A172 (cell line): Measurements from ENCODE around the gene MISP3. TPM values are rescaled to one million over a fixed set of nuclear protein-coding genes. Genes with fewer than 3 reads are reported as not detected.

Experiments
- DNase-seq: peaks from one replicate; pipeline ENCODE4 v3.0.0-alpha.2; 2015; ENCODE audit warnings: low spot score
- total RNA-seq: library from RNA; depleted of rRNA; stranded (reverse); fragments of >200 nt; shearing (Covaris generic); gene quantifications from 2 replicates; pipeline ENCODE4 v1.2.3, GENCODE V29; 2014; rRNA removed

Gene MISP3
- total RNA-seq, 1 experiment from 2014 or later = 0.43 TPM

GRCh38 chr19:14122924-14123323 is 50.3 kb downstream of the MISP3 start:
- no peak for DNase-seq

Other genes with a start within 250 kb of the MISP3 start
- not detected in 2 replicates for gene NANOS3, start 195.7 kb upstream of the MISP3 start, total RNA-seq
- gene BRME1, start 166.7 kb upstream of the MISP3 start, total RNA-seq = 0.48 and 3.0 TPM in 2 replicates
- 29.7 and 30.8 TPM in 2 replicates for gene CC2D1A, start 166.6 kb upstream of the MISP3 start, total RNA-seq
- gene PODNL1, start 134.4 kb upstream of the MISP3 start, total RNA-seq = 1.1 and 2.7 TPM in 2 replicates
- 41.3 and 41.6 TPM in 2 replicates for gene DCAF15, start 120.3 kb upstream of the MISP3 start, total RNA-seq
- gene RFX1, start 66.5 kb upstream of the MISP3 start, total RNA-seq = 1.7 and 2.2 TPM in 2 replicates
- not detected in 2 replicates for gene RLN3, start 44.6 kb upstream of the MISP3 start, total RNA-seq
- 11.9 and 14.0 TPM in 2 replicates for gene IL27RA, start 41.0 kb upstream of the MISP3 start, total RNA-seq
- 3.0 and 6.2 TPM in 2 replicates for gene PALM3, start 10.7 kb upstream of the MISP3 start, total RNA-seq
- not detected in 2 replicates for gene C19orf67, start 13.0 kb downstream of the MISP3 start, total RNA-seq
- 25.2 and 36.0 TPM in 2 replicates for gene SAMD1, start 18.0 kb downstream of the MISP3 start, total RNA-seq
- 43.1 and 72.6 TPM in 2 replicates for gene PRKACA, start 45.0 kb downstream of the MISP3 start, total RNA-seq
- 54.9 and 78.9 TPM in 2 replicates for gene ASF1B, start 63.8 kb downstream of the MISP3 start, total RNA-seq
- gene ADGRL1, start 133.4 kb downstream of the MISP3 start, total RNA-seq = 5.1 and 7.6 TPM in 2 replicates